HepG2 (cell line): Measurements from ENCODE around the gene FAM32A. TPM values are rescaled to one million over a fixed set of nuclear protein-coding genes. Genes with fewer than 3 reads are reported as not detected.
A peak's percentile ranks its signal among the peaks of the same experiment; 100 is the strongest.

Experiments
- ATAC-seq: fragments of 200-7000 bp; cut with Tn5 transposase; 3 replicates; pipeline ENCODE4 v1.9.1; 2020; ENCODE audit warnings: mild to moderate bottlenecking, moderate library complexity
- BruUV-seq: library from RNA; stranded (reverse); fragments of 400-500 nt; replicated peaks from 2 replicates; lab custom pipeline; 2021; lab: Mats Ljungman, UMichigan
- CTCF ChIA-PET: fragments of 300-600 bp; formaldehyde crosslinking; extraction: SDS; loops from one replicate; lab custom pipeline; 2021; ENCODE audit warnings: low total read pairs, inconsistent platforms, low intra/inter-chr PET ratio; lab: Yijun Ruan, JAX
- POLR2A ChIA-PET: fragments of 350-600 bp; sonication (Branson Sonifier 250); formaldehyde crosslinking; loops from one replicate; lab custom pipeline; 2020; ENCODE audit warnings: antibody characterized with exemption, inconsistent platforms; lab: Yijun Ruan, JAX
- DNase-seq: peaks from one replicate; pipeline ENCODE4 v3.0.0-alpha.2; 2015; ENCODE audit warnings: low spot score
- FAIRE-seq: peaks from 3 replicates; lab custom pipeline; 2011; peaks lifted over from hg19 to GRCh38; lab: Jason Lieb, UNC
- H2AFZ ChIP-seq: one replicate; pipeline ENCODE4 v1.6.1; 2011; ENCODE audit warnings: low read length, inconsistent platforms
- H3K27ac ChIP-seq: fragments of 300-600 bp; 3 replicates; pipeline ENCODE4 v1.8.0; 2011; ENCODE audit warnings: mixed run types, mild to moderate bottlenecking, mixed read lengths, low read length, inconsistent platforms; ENCODE audit not compliant: insufficient read depth; ENCODE audit errors: extremely low read length
- H3K27me3 ChIP-seq, 2 experiments: fragments of 200-600 bp in 1 of 2; 2 replicates in 1 of 2; 3 replicates in 1 of 2; pipeline versions ENCODE4 v1.6.0 to v1.8.0; 2011; ENCODE audit warnings: low read length in 2 of 2, mild to moderate bottlenecking in 2 of 2, moderate library complexity in 2 of 2, inconsistent platforms in 1 of 2; ENCODE audit not compliant: insufficient read depth in 2 of 2, control insufficient read depth in 1 of 2
- H3K36me3 ChIP-seq, 2 experiments: fragments of 200-600 bp in 1 of 2; replicated peaks in 1 of 2; 2 replicates in 1 of 2; 3 replicates in 1 of 2; pipeline versions ENCODE4 v1.5.1 to v1.8.0; 2011; ENCODE audit warnings: low read length in 2 of 2, inconsistent platforms in 1 of 2; ENCODE audit not compliant: insufficient read depth in 2 of 2, control insufficient read depth in 1 of 2
- H3K4me1 ChIP-seq: 2 replicates; pipeline ENCODE4 v1.5.1; 2012; ENCODE audit warnings: low read length, inconsistent platforms; ENCODE audit not compliant: insufficient read depth
- H3K4me2 ChIP-seq: 2 replicates; pipeline ENCODE4 v1.6.0; 2011; ENCODE audit warnings: low read depth, low read length, inconsistent platforms
- H3K4me3 ChIP-seq, 3 experiments: fragments of 200-600 bp in 1 of 3; sonication (generic), shearing (Covaris generic) in 1 of 3; replicated peaks in 1 of 3; 2 replicates each; pipeline ENCODE4 v1.5.1; 2011 to 2016; ENCODE audit warnings: low read length in 3 of 3, inconsistent platforms in 2 of 3, low read depth in 2 of 3, mild to moderate bottlenecking in 2 of 3, control low read depth in 1 of 3, mixed read lengths in 1 of 3; ENCODE audit not compliant: insufficient read depth in 1 of 3
- H3K79me2 ChIP-seq: one replicate; pipeline ENCODE4 v1.6.1; 2011; ENCODE audit warnings: low read length, inconsistent platforms; ENCODE audit not compliant: insufficient read depth
- H3K9ac ChIP-seq: 2 replicates; pipeline ENCODE4 v1.6.0; 2011; ENCODE audit warnings: mild to moderate bottlenecking, low read depth, low read length, inconsistent platforms; ENCODE audit not compliant: insufficient read depth
- H3K9me3 ChIP-seq: 2 replicates; pipeline ENCODE4 v1.5.1; 2012; ENCODE audit warnings: mild to moderate bottlenecking, low read length
- H4K20me1 ChIP-seq: 2 replicates; pipeline ENCODE4 v1.6.0; 2011; ENCODE audit warnings: inconsistent platforms, mild to moderate bottlenecking, low read length, moderate library complexity; ENCODE audit not compliant: insufficient read depth
- CENPT ChIP-seq: sonication (generic); formaldehyde crosslinking; IDR thresholded peaks from 2 replicates; pipeline ENCODE4 v1.8.0; 2022; ENCODE audit warnings: low read depth, mild to moderate bottlenecking, moderate library complexity, missing genetic modification reagents
- ZNF121 ChIP-seq: sonication (generic); formaldehyde crosslinking; IDR thresholded peaks from 2 replicates; pipeline ENCODE4 v1.5.0; 2020; ENCODE audit warnings: mild to moderate bottlenecking, missing genetic modification reagents
- ZNF460 ChIP-seq: sonication (generic); formaldehyde crosslinking; IDR thresholded peaks from 2 replicates; pipeline ENCODE4 v1.5.1; 2020; ENCODE audit warnings: missing genetic modification reagents, mild to moderate bottlenecking, borderline replicate concordance
- WGBS: methylation state at CpG from one replicate; pipeline ENCODE4 v1.1.6; 2017; ENCODE audit warnings: low lambda C conversion rate; 5-methylcytosine and 5-hydroxymethylcytosine counted together
- in situ Hi-C: cut with HindIII; loops from 2 replicates; pipeline ENCODE4 v1.10.0; 2017; ENCODE audit warnings: low pct_unique_long_range_greater_than_20kb; ENCODE audit not compliant: extremely low pct_ligation_motif_present
- intact Hi-C: fragments of 100-400 bp; cut with micrococcal nuclease; formaldehyde crosslinking; loops from one replicate; pipeline ENCODE4 v1.10.0; 2022; ENCODE audit not compliant: unreplicated experiment
- polyA plus RNA-seq, 8 experiments: library from polyadenylated mRNA; depleted of rRNA in 3 of 8; stranded (reverse) in 7 of 8; unstranded in 1 of 8; fragments of >200 nt; fragmentation: Illumina TruSeq in 4 of 8; extraction: Trizol in 4 of 8; gene quantifications; 2 replicates each; pipeline versions ENCODE4 v1.2.1 to v1.2.3, GENCODE V29; 2011 to 2016; ENCODE audit warnings: low read depth in 4 of 8, missing spikeins in 1 of 8, mixed read lengths in 1 of 8; ENCODE audit not compliant: insufficient read depth in 1 of 8
- total RNA-seq, 5 experiments: library from RNA; depleted of rRNA; stranded (reverse); fragments of >200 nt; fragmentation: Illumina TruSeq; extraction: Trizol; gene quantifications; 2 replicates each; pipeline ENCODE4 v1.2.3, GENCODE V29; 2016; ENCODE audit warnings: low read depth in 1 of 5
- TF ChIP-seq, protein P1 (sequence below): sonication (generic); formaldehyde crosslinking; IDR thresholded peaks from 2 replicates; pipeline ENCODE4 v1.8.1; 2023; ENCODE audit warnings: missing genetic modification reagents, inconsistent platforms, borderline replicate concordance

FAM32A gene
- total and polyA plus RNA-seq, 2 of the 13 experiments (the other 11 are each of a cell fraction or from before 2014, with no cell fraction given): 85.8 to 86.2 TPM

DNA sequence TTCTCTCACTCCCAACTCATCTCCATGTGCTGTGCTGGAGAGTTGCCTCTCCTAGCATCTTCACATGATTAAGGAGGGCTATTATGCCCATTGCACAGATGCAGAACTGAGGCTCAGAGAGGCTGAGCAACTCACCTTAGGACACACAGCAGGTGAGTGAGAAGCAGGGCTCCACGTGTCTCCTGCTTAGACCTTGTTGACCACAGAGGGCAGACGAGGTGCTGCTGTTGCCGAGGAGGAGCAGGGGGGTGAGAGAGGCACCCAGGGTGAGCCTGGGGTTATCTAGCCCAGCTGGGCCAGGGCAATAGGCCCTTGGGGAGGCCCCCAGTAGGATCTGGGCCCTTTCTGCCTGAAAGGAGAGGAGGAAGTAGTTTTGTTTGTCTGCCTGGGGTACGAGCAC lies 44.2 kb upstream of the FAM32A start (continued):
- TF ChIP-seq CENPT (no peak), ZNF460 (CRISPR knock-in tag) (no peak)

DNA sequence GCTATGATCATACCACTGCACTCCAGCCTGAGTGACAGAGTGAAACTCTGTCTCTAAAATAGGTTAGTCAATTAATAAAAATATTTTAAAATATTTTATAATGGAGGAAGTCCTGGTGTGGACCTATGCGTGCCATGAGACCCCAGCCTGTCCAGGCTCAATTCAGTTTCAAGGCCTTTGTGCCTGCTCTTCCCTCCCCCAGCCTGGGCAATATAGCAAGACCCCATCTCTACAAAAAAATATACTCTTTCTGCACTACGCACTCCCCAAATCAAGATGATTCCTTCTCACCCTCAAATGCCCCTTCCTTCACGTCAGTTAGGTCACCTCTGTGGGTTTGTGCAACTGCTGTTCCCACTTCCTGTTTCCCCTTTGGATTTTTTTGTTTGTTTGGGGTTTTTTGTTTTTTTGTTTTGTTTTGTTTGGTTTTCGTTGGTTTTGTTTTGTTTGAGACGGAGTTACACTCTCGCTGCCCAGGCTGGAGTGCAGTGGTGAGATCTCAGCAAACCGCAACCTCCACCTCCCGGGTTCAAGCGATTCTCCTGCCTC lies 43.1 kb upstream of the FAM32A start:
- WGBS: 53% methylated on average over 9 of the region's 9 CpGs
- H2AFZ ChIP-seq: no peak overlapping the region
- H3K4me3 ChIP-seq: no peak overlapping the region
- intact Hi-C loops: no loop called here
- H3K36me3 ChIP-seq: no peaks in the 10 kb centered on the region
- POLR2A ChIA-PET: interaction anchor here (1.9 kb wide), 1 partner anchor 64 kb away, joined by 4 read pairs; no protein-coding TSS in a partner anchor
- in situ Hi-C loops: no loop called here
- H3K79me2 ChIP-seq: no peaks in the 10 kb centered on the region
- peak overlapping the region; percentile 22; the same call in 1 of the 2 replicates for H3K9ac ChIP-seq
- no TSS peak for BruUV-seq
- FAIRE-seq (no peak), DNase-seq (no peak)
- no peaks in the 10 kb centered on the region for H3K9me3 ChIP-seq
- no peak overlapping the region for H3K27ac ChIP-seq
- TF ChIP-seq ZNF121 (CRISPR knock-in tag): peak; percentile 79; the same call in 1 of the 2 replicates
- TF ChIP-seq, protein P1, sequence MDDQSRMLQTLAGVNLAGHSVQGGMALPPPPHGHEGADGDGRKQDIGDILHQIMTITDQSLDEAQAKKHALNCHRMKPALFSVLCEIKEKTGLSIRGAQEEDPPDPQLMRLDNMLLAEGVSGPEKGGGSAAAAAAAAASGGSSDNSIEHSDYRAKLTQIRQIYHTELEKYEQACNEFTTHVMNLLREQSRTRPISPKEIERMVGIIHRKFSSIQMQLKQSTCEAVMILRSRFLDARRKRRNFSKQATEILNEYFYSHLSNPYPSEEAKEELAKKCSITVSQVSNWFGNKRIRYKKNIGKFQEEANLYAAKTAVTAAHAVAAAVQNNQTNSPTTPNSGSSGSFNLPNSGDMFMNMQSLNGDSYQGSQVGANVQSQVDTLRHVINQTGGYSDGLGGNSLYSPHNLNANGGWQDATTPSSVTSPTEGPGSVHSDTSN (CRISPR knock-in tag): no peak
- TF ChIP-seq, all 625 proteins: peak for 1
- CTCF ChIA-PET: no interaction called here
- H4K20me1 ChIP-seq: no peaks in the 10 kb centered on the region
- no peaks in the 10 kb centered on the region for H3K27me3 ChIP-seq
- ATAC-seq: no peak
- H3K4me1 ChIP-seq: peaks cover 33% of the 10 kb centered on the region
- H3K4me2 ChIP-seq: peak overlapping the region; percentile 32; the same call in 1 of the 2 replicates
